Lung (tissue), 12 donors: ENCODE results near the gene SLC44A1. TPM values are rescaled to one million over a fixed set of nuclear protein-coding genes. Genes with fewer than 3 reads are reported as not detected.
"Not testable (repeated sequence)": the region's sequence is repeated elsewhere in the genome, so short reads cannot be mapped to it uniquely, and the experiment has no call there.

Experiments used
- ATAC-seq: fragments of 200-7000 bp; cut with Tn5 transposase; one replicate; pipeline ENCODE4 v1.9.1; 2020; ENCODE audit warnings: moderate number of reproducible peaks; ENCODE audit not compliant: insufficient read depth, low FRiP score
- DNase-seq, 3 donors: peaks; one replicate each; pipeline ENCODE4 v3.0.0-alpha.2; 2013 to 2017
- H3K27ac ChIP-seq, 2 donors: one replicate each; pipeline ENCODE4 v1.5.1; 2013; ENCODE audit warnings: mild to moderate bottlenecking in 2 of 2, moderate library complexity in 2 of 2, control low read depth in 1 of 2, inconsistent platforms in 1 of 2, low read depth in 1 of 2, low read length in 1 of 2
- H3K27me3 ChIP-seq, 3 donors: one replicate each; pipeline ENCODE4 v1.5.1; 2013; ENCODE audit warnings: low read length in 2 of 3; ENCODE audit not compliant: control insufficient read depth in 3 of 3, insufficient read depth in 3 of 3
- H3K36me3 ChIP-seq, 4 donors: one replicate each; pipeline ENCODE4 v1.5.1; 2013; ENCODE audit warnings: low read length in 4 of 4, mild to moderate bottlenecking in 1 of 4, moderate library complexity in 1 of 4; ENCODE audit not compliant: control insufficient read depth in 4 of 4, insufficient read depth in 4 of 4
- H3K4me1 ChIP-seq, 5 donors: one replicate each; pipeline ENCODE4 v1.5.1; 2013; ENCODE audit warnings: low read length in 5 of 5, mild to moderate bottlenecking in 2 of 5, moderate library complexity in 1 of 5; ENCODE audit not compliant: control insufficient read depth in 5 of 5, insufficient read depth in 5 of 5
- H3K4me3 ChIP-seq: one replicate; pipeline ENCODE4 v1.5.1; 2013; ENCODE audit warnings: mild to moderate bottlenecking, control low read depth, moderate library complexity
- H3K9ac ChIP-seq, 2 donors: one replicate each; pipeline ENCODE4 v1.5.1; 2013; ENCODE audit warnings: low read length in 2 of 2, control low read depth in 1 of 2; ENCODE audit not compliant: insufficient read depth in 1 of 2
- H3K9me3 ChIP-seq, 4 donors: one replicate each; pipeline ENCODE4 v1.5.1; 2013; ENCODE audit warnings: low read length in 3 of 4, mild to moderate bottlenecking in 1 of 4, moderate library complexity in 1 of 4; ENCODE audit not compliant: control insufficient read depth in 4 of 4, insufficient read depth in 3 of 4
- WGBS, 2 donors: extraction: QIAGEN DNeasy Blood & Tissue Kit; methylation state at CpG; one replicate each; pipeline ENCODE4 v1.1.7; 2013; 5-methylcytosine and 5-hydroxymethylcytosine counted together
- polyA plus RNA-seq, 2 donors: library from polyadenylated mRNA; stranded (reverse); fragments of 200-250 nt; gene quantifications; one replicate each; pipeline ENCODE4 v1.2.1, GENCODE V29; 2013
- total RNA-seq, 2 donors: library from RNA; depleted of rRNA in 1 of 2; stranded (reverse); fragments of >200 nt in 1 of 2; gene quantifications; one replicate each; pipeline ENCODE4 v1.2.1, GENCODE V29; 2014 to 2021
- TF ChIP-seq, protein P1 (sequence below): IDR thresholded peaks from 2 replicates; pipeline ENCODE4 v1.5.1; 2012; ENCODE audit warnings: mild to moderate bottlenecking; ENCODE audit errors: control extremely low read depth, extremely low read depth
- donor health status: control.
- donor health status: control.
- donor health status: Bipolar disorder and iron deficiency.
- donor health status: healthy.
- donor health status: DM: yes; HTN: yes; CAD: no.

The SLC44A1 gene
- total and polyA plus RNA-seq, 4 donors = 13.0 to 61.7 (median 33.8) TPM

DNA sequence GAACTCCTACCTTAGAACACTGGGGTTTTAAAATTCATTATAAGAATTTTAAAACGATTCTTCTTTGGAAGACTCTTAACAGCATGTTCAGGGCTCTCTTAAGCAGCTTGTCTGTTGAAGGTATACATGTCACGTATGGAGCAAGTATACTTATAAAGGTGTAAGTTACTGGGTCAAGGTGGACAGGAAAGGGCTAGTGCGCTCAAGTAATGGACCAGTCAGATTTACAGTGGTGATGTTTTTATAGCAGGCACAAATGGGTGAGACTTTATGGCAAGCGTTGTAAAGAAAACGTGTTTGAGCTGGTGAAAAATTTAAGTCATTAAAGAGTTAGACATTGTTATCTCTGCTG, 7.9 kb downstream of the SLC44A1 start:
- Histone ChIP-seq H3K9me3 (no peaks in the 10 kb centered on the region), H3K9ac (no peak overlapping the region), H3K36me3 (peaks cover 0 to 2% (median 0%) of the 10 kb centered on the region in 4 donors), H3K4me3 (no peak overlapping the region), H3K27me3 (no peaks in the 10 kb centered on the region), H3K27ac (no peak overlapping the region), H3K4me1 (peaks cover 0 to 24% (median 4%) of the 10 kb centered on the region in 5 donors)
- WGBS, 2 donors = 90 to 94% methylated on average over 5 of the region's 5 CpGs
- TF ChIP-seq, protein P1, sequence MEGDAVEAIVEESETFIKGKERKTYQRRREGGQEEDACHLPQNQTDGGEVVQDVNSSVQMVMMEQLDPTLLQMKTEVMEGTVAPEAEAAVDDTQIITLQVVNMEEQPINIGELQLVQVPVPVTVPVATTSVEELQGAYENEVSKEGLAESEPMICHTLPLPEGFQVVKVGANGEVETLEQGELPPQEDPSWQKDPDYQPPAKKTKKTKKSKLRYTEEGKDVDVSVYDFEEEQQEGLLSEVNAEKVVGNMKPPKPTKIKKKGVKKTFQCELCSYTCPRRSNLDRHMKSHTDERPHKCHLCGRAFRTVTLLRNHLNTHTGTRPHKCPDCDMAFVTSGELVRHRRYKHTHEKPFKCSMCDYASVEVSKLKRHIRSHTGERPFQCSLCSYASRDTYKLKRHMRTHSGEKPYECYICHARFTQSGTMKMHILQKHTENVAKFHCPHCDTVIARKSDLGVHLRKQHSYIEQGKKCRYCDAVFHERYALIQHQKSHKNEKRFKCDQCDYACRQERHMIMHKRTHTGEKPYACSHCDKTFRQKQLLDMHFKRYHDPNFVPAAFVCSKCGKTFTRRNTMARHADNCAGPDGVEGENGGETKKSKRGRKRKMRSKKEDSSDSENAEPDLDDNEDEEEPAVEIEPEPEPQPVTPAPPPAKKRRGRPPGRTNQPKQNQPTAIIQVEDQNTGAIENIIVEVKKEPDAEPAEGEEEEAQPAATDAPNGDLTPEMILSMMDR = no peak
- DNase-seq = no peak
- no peak for ATAC-seq

DNA sequence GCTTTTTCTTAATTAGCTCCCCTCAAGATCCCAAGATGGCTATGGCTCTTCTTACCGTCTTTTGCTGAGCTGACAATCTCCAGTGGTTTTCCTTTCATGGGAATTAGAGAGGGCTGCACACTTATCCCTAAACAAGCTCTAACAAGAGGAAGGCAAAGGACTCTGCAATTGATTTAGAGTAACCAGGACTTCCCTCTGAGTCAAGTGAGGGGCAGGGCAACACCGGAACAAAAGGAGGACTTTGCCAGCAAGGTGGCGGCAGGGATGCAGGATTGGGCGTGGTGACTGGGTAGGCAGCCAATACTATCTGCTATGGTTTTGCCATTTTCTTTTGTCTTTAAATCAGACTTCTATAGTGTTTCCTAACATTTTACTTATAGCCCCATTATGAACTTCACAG, 9.8 kb downstream of the SLC44A1 start:
- 67 to 76% methylated on average over 4 of the region's 4 CpGs for WGBS, 2 donors
- H3K9ac ChIP-seq = no peak overlapping the region

DNA sequence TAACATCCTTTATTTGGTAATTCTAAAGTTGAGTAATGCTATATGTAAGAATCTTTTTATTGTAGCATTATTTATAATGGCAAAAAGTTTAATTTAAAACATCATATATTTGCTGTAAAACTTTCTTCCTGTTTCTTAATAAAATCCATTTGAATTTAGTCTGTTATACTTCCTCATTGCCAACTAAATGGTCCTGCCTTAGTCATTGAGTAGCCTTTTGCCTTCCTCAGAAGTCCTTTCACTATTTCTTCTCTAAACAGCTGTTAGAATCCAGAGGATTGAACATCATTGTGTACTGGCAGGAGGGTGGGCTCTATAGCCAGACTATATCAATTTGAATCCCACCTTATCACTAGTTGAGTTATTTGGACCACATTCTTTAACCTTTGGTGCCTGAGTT, 11.0 kb downstream of the SLC44A1 start:
- Histone ChIP-seq H3K27ac (no peak overlapping the region), H3K9ac (no peak overlapping the region), H3K4me3 (no peak overlapping the region), H3K9me3 (no peaks in the 10 kb centered on the region), H3K36me3 (peaks cover 0 to 2% (median 0%) of the 10 kb centered on the region in 4 donors), H3K27me3 (no peaks in the 10 kb centered on the region), H3K4me1 (peaks cover 5 to 32% (median 15%) of the 10 kb centered on the region in 5 donors)
- DNase-seq = no peak
- no peak for ATAC-seq
- TF ChIP-seq, protein P1 = no peak

More for the DNA sequence above, 9.8 kb downstream of the SLC44A1 start:
- Histone ChIP-seq H3K36me3 (peaks cover 0 to 2% (median 0%) of the 10 kb centered on the region in 4 donors), H3K4me3 (no peak overlapping the region), H3K27me3 (no peaks in the 10 kb centered on the region), H3K4me1 (peaks cover 5 to 22% (median 7%) of the 10 kb centered on the region in 5 donors), H3K27ac (no peak overlapping the region), H3K9me3 (no peaks in the 10 kb centered on the region)
- TF ChIP-seq, protein P1 = no peak
- DNase-seq (no peak), ATAC-seq (no peak)

DNA sequence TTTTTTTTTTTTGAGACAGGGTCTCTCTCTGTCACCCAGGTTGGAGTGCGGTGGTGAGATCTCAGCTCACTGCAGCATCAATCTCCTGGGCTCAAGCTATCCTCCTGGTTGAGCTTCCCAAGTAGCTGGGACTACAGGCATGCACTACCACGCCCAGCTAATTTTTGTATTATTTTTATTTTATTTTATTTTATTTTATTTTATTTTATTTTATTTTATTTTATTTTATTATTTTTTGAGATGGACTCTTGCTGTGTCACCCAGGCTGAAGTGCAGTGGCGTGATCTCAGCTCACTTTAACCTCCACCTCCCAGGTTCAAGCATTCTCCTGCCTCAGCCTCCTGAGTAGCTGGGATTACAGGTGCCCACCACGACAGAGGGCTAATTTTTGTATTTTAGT, 12.1 kb downstream of the SLC44A1 start:
- peaks cover 5 to 31% (median 15%) of the 10 kb centered on the region in 5 donors for H3K4me1 ChIP-seq
- not testable (repeated sequence) for DNase-seq, H3K4me3 ChIP-seq, H3K27me3 ChIP-seq, H3K9me3 ChIP-seq, ATAC-seq, H3K9ac ChIP-seq, H3K36me3 ChIP-seq, H3K27ac ChIP-seq
- 95 to 98% methylated on average over 4 of the region's 4 CpGs for WGBS, 2 donors
